ENCODE results near the gene DIPK1B. TPM values are rescaled to one million over a fixed set of nuclear protein-coding genes. Genes with fewer than 3 reads are reported as not detected.

The DIPK1B gene
- polyA plus RNA-seq, 1 of the 3 experiments (the other 2 are of a cell fraction), result 24.5 TPM

- 94% methylated on average over 29 of the region's 46 CpGs for WGBS (ENCODE audit: low lambda C conversion rate)
Measured at GRCh38 chr9:136676920-136677686, 35.3 kb upstream of the DIPK1B start.

DNA sequence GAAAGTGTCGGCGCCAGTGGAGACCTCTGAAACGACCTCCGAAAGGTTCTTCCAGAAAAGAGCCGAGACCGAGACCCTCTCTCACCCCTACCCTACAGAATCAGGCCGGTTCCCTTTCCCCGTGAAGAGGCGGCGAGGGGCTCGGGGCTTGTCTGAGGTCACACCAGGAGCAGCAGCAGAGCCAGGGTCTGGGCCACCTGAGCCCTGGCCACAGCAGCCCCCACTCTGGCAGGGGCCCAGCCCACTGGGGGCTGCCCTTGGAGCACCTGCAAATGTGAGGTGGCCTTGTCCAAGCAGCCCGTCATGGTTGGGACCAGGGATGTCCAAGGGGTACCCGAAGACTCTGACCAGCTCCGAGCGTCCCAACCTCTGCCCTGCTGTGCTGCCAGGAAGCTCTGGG is 34.3 kb upstream of the DIPK1B start:
- Histone ChIP-seq H3K4me2 (no peak overlapping the region), H3K4me1 (ENCODE audit: control insufficient read depth in 1 of 2, insufficient read depth in 2 of 2, low read depth in 1 of 2, low read length in 1 of 2) (peaks cover 0 to 21% of the 10 kb centered on the region in 2 experiments; a peak in 1 of 4 replicates), H3K9ac (no peak overlapping the region), H3K27ac (ENCODE audit: low read depth in 2 of 2, low read length in 1 of 2) (no peak overlapping the region; a peak in 1 of 4 replicates), H3K27me3 (ENCODE audit: insufficient read depth) (no peaks in the 10 kb centered on the region), H3K9me3 (no peaks in the 10 kb centered on the region), H2AFZ (ENCODE audit: low read depth) (no peak overlapping the region), H3F3A (replicated peaks; ENCODE audit: insufficient read depth) (no peaks in the 10 kb centered on the region), H3K36me3 (replicated peaks in 1 of 2; ENCODE audit: control insufficient read depth in 1 of 2, insufficient read depth in 2 of 2, low read length in 1 of 2) (peaks cover 0 to 3% of the 10 kb centered on the region in 2 experiments), H3K4me3 (ENCODE audit: low read depth in 2 of 2, low read length in 1 of 2) (no peak overlapping the region), H3K79me2 (ENCODE audit: insufficient read depth) (peaks cover 6% of the 10 kb centered on the region; the same call in 1 of the 2 replicates), H4K20me1 (ENCODE audit: insufficient read depth) (0 out of 2 replicates have a peak, but pooled peaks cover 4% of the 10 kb centered on the region), H3K9me2 (no peaks in the 10 kb centered on the region)
- ChIA-PET POLR2A (no interaction called here), CTCF (interaction anchor here (0.6 kb wide), 1 partner anchor 10 kb away, joined by 3 read pairs; no protein-coding TSS in a partner anchor)
- WGBS (ENCODE audit: low lambda C conversion rate), result 85% methylated on average over 5 of the region's 15 CpGs
- no peak for DNase-seq
- TF ChIP-seq ELF1 (IDR thresholded peaks at IDR 0.05) (no peak), NFIC (IDR thresholded peaks at IDR 0.05; ENCODE audit: borderline replicate concordance) (no peak), YY1 (IDR thresholded peaks at IDR 0.05; ENCODE audit: low read depth) (no peak), RCOR1 (IDR thresholded peaks at IDR 0.05; ENCODE audit: low read length) (no peak), MXI1 (IDR thresholded peaks at IDR 0.05; ENCODE audit: low read depth, low read length) (no peak), EZH2phosphoT487 (IDR thresholded peaks at IDR 0.05; ENCODE audit: borderline replicate concordance, low read depth) (no peak), FOXM1 (IDR thresholded peaks at IDR 0.05; ENCODE audit: low read depth) (no peak), RFX5 (IDR thresholded peaks at IDR 0.05; ENCODE audit: low read length) (no peak)
- TF ChIP-seq, protein P1, sequence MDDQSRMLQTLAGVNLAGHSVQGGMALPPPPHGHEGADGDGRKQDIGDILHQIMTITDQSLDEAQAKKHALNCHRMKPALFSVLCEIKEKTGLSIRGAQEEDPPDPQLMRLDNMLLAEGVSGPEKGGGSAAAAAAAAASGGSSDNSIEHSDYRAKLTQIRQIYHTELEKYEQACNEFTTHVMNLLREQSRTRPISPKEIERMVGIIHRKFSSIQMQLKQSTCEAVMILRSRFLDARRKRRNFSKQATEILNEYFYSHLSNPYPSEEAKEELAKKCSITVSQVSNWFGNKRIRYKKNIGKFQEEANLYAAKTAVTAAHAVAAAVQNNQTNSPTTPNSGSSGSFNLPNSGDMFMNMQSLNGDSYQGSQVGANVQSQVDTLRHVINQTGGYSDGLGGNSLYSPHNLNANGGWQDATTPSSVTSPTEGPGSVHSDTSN (IDR thresholded peaks at IDR 0.05), result no peak
- TF ChIP-seq, protein P2, sequence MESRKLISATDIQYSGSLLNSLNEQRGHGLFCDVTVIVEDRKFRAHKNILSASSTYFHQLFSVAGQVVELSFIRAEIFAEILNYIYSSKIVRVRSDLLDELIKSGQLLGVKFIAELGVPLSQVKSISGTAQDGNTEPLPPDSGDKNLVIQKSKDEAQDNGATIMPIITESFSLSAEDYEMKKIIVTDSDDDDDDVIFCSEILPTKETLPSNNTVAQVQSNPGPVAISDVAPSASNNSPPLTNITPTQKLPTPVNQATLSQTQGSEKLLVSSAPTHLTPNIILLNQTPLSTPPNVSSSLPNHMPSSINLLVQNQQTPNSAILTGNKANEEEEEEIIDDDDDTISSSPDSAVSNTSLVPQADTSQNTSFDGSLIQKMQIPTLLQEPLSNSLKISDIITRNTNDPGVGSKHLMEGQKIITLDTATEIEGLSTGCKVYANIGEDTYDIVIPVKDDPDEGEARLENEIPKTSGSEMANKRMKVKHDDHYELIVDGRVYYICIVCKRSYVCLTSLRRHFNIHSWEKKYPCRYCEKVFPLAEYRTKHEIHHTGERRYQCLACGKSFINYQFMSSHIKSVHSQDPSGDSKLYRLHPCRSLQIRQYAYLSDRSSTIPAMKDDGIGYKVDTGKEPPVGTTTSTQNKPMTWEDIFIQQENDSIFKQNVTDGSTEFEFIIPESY (IDR thresholded peaks at IDR 0.05; ENCODE audit: borderline replicate concordance, low read depth), result no peak

More at GRCh38 chr9:136676920-136677686, 35.3 kb upstream of the DIPK1B start:
- H3K4me3 ChIP-seq (ENCODE audit: low read depth in 2 of 2, low read length in 1 of 2), result no peak overlapping the region
- no peak for DNase-seq
- H2AFZ ChIP-seq (ENCODE audit: low read depth), result no peak overlapping the region
- H4K20me1 ChIP-seq (ENCODE audit: insufficient read depth), result 0 out of 2 replicates have a peak, but pooled peaks cover 4% of the 10 kb centered on the region
- H3K79me2 ChIP-seq (ENCODE audit: insufficient read depth), result peaks cover 6% of the 10 kb centered on the region; the same call in 1 of the 2 replicates
- H3K36me3 ChIP-seq (replicated peaks in 1 of 2; ENCODE audit: control insufficient read depth in 1 of 2, insufficient read depth in 2 of 2, low read length in 1 of 2), result peaks cover 0 to 3% of the 10 kb centered on the region in 2 experiments
- no peaks in the 10 kb centered on the region for H3K9me3 ChIP-seq
- H3K27me3 ChIP-seq (ENCODE audit: insufficient read depth), result no peaks in the 10 kb centered on the region
- H3K9me2 ChIP-seq, result no peaks in the 10 kb centered on the region
- ChIA-PET POLR2A (interaction anchor here (1.3 kb wide), 1 partner anchor 10 kb away, joined by 3 read pairs; the partner anchor contains the start of gene AGPAT2), CTCF (interaction anchor here (0.6 to 6.5 kb wide), 5 partner anchors 9 to 189 kb away, joined by 3 to 44 read pairs (median 4); partner anchors contain the start of gene LCN8)
- H3K4me2 ChIP-seq, result no peak overlapping the region
- no peak overlapping the region for H3K27ac ChIP-seq (ENCODE audit: low read depth in 2 of 2, low read length in 1 of 2)
- TF ChIP-seq EP300 (IDR thresholded peaks at IDR 0.05; ENCODE audit: borderline replicate concordance in 1 of 2, low read depth in 1 of 2, low read length in 1 of 2) (no peak), TAF1 (IDR thresholded peaks at IDR 0.05; ENCODE audit: borderline replicate concordance, low read depth, low read length) (no peak), TCF12 (IDR thresholded peaks at IDR 0.05) (no peak), RXRA (IDR thresholded peaks at IDR 0.05; ENCODE audit: borderline replicate concordance, low read depth) (no peak), GATA2 (CRISPR knock-in tag; IDR thresholded peaks at IDR 0.05) (no peak), FOSL2 (IDR thresholded peaks at IDR 0.05; ENCODE audit: borderline replicate concordance, low read depth) (no peak), NRF1 (IDR thresholded peaks at IDR 0.05; ENCODE audit: low read depth, low read length) (no peak), RAD21 (IDR thresholded peaks at IDR 0.05; ENCODE audit: low read length) (no peak), FOXJ3 (CRISPR knock-in tag; IDR thresholded peaks at IDR 0.05) (no peak), USF1 (IDR thresholded peaks at IDR 0.05; ENCODE audit: borderline replicate concordance, low read depth) (no peak)
- TF ChIP-seq, protein P1 (IDR thresholded peaks at IDR 0.05), result no peak
- TF ChIP-seq, protein P2 (IDR thresholded peaks at IDR 0.05; ENCODE audit: borderline replicate concordance, low read depth), result no peak
- no peaks in the 10 kb centered on the region for H3F3A ChIP-seq (replicated peaks; ENCODE audit: insufficient read depth)
- peaks cover 0 to 21% of the 10 kb centered on the region in 2 experiments; a peak in 1 of 4 replicates for H3K4me1 ChIP-seq (ENCODE audit: control insufficient read depth in 1 of 2, insufficient read depth in 2 of 2, low read depth in 1 of 2, low read length in 1 of 2)
- H3K9ac ChIP-seq, result no peak overlapping the region

Measured in SK-N-SH (cell line).